HepG2 (cell line): ENCODE results near the gene EIF2S2. TPM values are rescaled to one million over a fixed set of nuclear protein-coding genes. Genes with fewer than 3 reads are reported as not detected.

Experiments used
- ADNP ChIP-seq: sonication (generic); formaldehyde crosslinking; IDR thresholded peaks from 2 replicates; pipeline ENCODE4 v1.4.0; 2020; ENCODE audit warnings: missing genetic modification reagents
- ASH2L ChIP-seq: fragments of 300-600, 200-600 bp; sonication (generic); IDR thresholded peaks from 2 replicates; pipeline ENCODE4 v1.7.0; 2017; ENCODE audit warnings: low read depth, mild to moderate bottlenecking, moderate library complexity, mixed read lengths, low read length; ENCODE audit not compliant: insufficient read length
- ETS1 ChIP-seq: sonication (generic); formaldehyde crosslinking; IDR thresholded peaks from 2 replicates; pipeline ENCODE4 v1.4.0; 2020; ENCODE audit warnings: missing genetic modification reagents
- HDAC1 ChIP-seq: sonication (generic); formaldehyde crosslinking; IDR thresholded peaks from 2 replicates; pipeline ENCODE4 v1.5.1; 2020; ENCODE audit warnings: mild to moderate bottlenecking, missing genetic modification reagents
- PAWR ChIP-seq: sonication (generic); formaldehyde crosslinking; IDR thresholded peaks from 2 replicates; pipeline ENCODE4 v1.4.0; 2020; ENCODE audit warnings: missing genetic modification reagents, mild to moderate bottlenecking, borderline replicate concordance
- RBAK ChIP-seq: sonication (generic); formaldehyde crosslinking; IDR thresholded peaks from 2 replicates; pipeline ENCODE4 v1.5.1; 2020; ENCODE audit warnings: mild to moderate bottlenecking, missing genetic modification reagents
- TBX2 ChIP-seq: sonication (generic); formaldehyde crosslinking; IDR thresholded peaks from 2 replicates; pipeline ENCODE4 v1.5.0; 2020; ENCODE audit warnings: missing genetic modification reagents, mild to moderate bottlenecking, borderline replicate concordance
- XBP1 ChIP-seq: sonication (generic); formaldehyde crosslinking; IDR thresholded peaks from 2 replicates; pipeline ENCODE4 v1.5.0; 2020; ENCODE audit warnings: missing genetic modification reagents
- ZBTB21 ChIP-seq: sonication (generic); formaldehyde crosslinking; IDR thresholded peaks from 2 replicates; pipeline ENCODE4 v1.4.0; 2020; ENCODE audit warnings: missing genetic modification reagents
- ZFP62 ChIP-seq: sonication (generic); formaldehyde crosslinking; IDR thresholded peaks from 2 replicates; pipeline ENCODE4 v1.4.0; 2020; ENCODE audit warnings: missing genetic modification reagents
- ZNF10 ChIP-seq: sonication (generic); formaldehyde crosslinking; IDR thresholded peaks from 2 replicates; pipeline ENCODE4 v1.4.0; 2020; ENCODE audit warnings: mild to moderate bottlenecking, low read depth, missing genetic modification reagents, borderline replicate concordance
- ZNF205 ChIP-seq: IDR thresholded peaks from 2 replicates; pipeline ENCODE4 v1.6.1; 2018; ENCODE audit warnings: missing biosample characterization, missing genetic modification reagents
- ZNF232 ChIP-seq: sonication (generic); formaldehyde crosslinking; IDR thresholded peaks from 2 replicates; pipeline ENCODE4 v1.4.0; 2020; ENCODE audit warnings: missing genetic modification reagents, borderline replicate concordance
- ZNF33B ChIP-seq: sonication (generic); formaldehyde crosslinking; IDR thresholded peaks from 2 replicates; pipeline ENCODE4 v1.5.1; 2020; ENCODE audit warnings: mild to moderate bottlenecking, missing genetic modification reagents
- ZNF713 ChIP-seq: sonication (generic); formaldehyde crosslinking; IDR thresholded peaks from 2 replicates; pipeline ENCODE4 v1.4.0; 2020; ENCODE audit warnings: mild to moderate bottlenecking, missing genetic modification reagents
- ZNF776 ChIP-seq: sonication (generic); formaldehyde crosslinking; IDR thresholded peaks from 2 replicates; pipeline ENCODE4 v1.4.0; 2020; ENCODE audit warnings: mild to moderate bottlenecking, missing genetic modification reagents
- ZNF780A ChIP-seq: sonication (generic); formaldehyde crosslinking; IDR thresholded peaks from 2 replicates; pipeline ENCODE4 v1.8.0; 2022; ENCODE audit warnings: mild to moderate bottlenecking, missing genetic modification reagents, moderate library complexity
- ZNF781 ChIP-seq: sonication (generic); formaldehyde crosslinking; IDR thresholded peaks from 2 replicates; pipeline ENCODE4 v1.5.1; 2020; ENCODE audit warnings: borderline replicate concordance, mild to moderate bottlenecking, missing genetic modification reagents; ENCODE audit errors: not compliant biosample characterization
- polyA plus RNA-seq, 8 experiments: library from polyadenylated mRNA; depleted of rRNA in 3 of 8; stranded (reverse) in 7 of 8; unstranded in 1 of 8; fragments of >200 nt; fragmentation: Illumina TruSeq in 4 of 8; extraction: Trizol in 4 of 8; gene quantifications; 2 replicates each; pipeline versions ENCODE4 v1.2.1 to v1.2.3, GENCODE V29; 2011 to 2016; ENCODE audit warnings: low read depth in 4 of 8, missing spikeins in 1 of 8, mixed read lengths in 1 of 8; ENCODE audit not compliant: insufficient read depth in 1 of 8
- total RNA-seq, 5 experiments: library from RNA; depleted of rRNA; stranded (reverse); fragments of >200 nt; fragmentation: Illumina TruSeq; extraction: Trizol; gene quantifications; 2 replicates each; pipeline ENCODE4 v1.2.3, GENCODE V29; 2016; ENCODE audit warnings: low read depth in 1 of 5
- TF ChIP-seq, protein P1 (sequence below): sonication (generic); formaldehyde crosslinking; conservative IDR thresholded peaks from 2 replicates; pipeline ENCODE4 v1.4.0; 2020; ENCODE audit warnings: missing genetic modification reagents
- TF ChIP-seq, protein P2 (sequence below): sonication (generic); formaldehyde crosslinking; IDR thresholded peaks from 2 replicates; pipeline ENCODE4 v1.4.0; 2020; ENCODE audit warnings: mild to moderate bottlenecking, low read depth, missing genetic modification reagents
- TF ChIP-seq, protein P3 (sequence below): sonication (generic); formaldehyde crosslinking; IDR thresholded peaks from 2 replicates; pipeline ENCODE4 v1.9.0; 2021; ENCODE audit warnings: missing genetic modification reagents, borderline replicate concordance

Gene EIF2S2
- total and polyA plus RNA-seq, 2 of the 13 experiments (the other 11 are each of a cell fraction or from before 2014, with no cell fraction given), result 126 to 213 TPM

DNA sequence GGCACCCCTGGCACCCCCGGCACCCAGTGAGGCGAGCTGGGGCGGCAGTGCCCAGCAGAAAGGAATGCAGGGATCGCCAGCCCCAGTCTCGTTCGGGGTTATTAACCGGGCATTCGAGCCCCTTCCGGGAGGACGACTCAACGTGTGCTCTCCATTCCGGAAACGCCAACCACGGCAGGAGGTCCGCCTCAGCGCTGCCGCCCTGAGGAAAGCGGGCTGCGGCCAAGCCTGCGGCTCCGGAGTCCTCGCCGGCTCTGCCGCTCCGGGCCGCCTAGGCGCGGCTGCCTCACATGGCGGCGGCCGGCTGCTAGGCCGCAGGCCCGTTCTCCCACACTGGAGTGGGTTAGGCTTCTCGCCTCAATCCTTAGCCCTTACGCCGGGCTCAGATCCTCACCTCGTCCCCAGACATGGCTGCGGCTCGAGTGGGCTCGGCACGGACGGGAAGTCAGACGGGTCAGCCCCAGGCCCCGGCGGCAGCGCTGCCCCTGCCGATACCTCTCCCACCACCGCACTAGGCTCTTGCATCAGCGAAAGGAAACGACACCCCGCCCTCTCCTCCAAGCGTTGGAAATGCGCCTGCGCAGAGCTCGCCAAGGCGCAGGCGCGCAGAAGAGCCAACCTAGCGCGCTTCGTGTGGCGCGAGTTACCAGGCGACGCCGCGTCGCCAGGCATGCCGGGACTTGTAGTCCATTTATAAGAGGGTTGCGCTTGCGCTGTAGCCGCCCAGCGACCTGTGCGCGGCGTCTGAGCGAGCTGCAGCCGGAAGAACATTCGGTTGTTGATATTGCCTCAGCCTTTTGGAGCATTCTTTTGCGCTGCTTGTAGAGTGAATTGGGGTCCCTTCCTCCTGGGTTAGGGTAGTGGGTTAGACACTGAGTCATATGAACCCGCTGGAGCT, at the start of gene EIF2S2 (continued):
- TF ChIP-seq, protein P1, sequence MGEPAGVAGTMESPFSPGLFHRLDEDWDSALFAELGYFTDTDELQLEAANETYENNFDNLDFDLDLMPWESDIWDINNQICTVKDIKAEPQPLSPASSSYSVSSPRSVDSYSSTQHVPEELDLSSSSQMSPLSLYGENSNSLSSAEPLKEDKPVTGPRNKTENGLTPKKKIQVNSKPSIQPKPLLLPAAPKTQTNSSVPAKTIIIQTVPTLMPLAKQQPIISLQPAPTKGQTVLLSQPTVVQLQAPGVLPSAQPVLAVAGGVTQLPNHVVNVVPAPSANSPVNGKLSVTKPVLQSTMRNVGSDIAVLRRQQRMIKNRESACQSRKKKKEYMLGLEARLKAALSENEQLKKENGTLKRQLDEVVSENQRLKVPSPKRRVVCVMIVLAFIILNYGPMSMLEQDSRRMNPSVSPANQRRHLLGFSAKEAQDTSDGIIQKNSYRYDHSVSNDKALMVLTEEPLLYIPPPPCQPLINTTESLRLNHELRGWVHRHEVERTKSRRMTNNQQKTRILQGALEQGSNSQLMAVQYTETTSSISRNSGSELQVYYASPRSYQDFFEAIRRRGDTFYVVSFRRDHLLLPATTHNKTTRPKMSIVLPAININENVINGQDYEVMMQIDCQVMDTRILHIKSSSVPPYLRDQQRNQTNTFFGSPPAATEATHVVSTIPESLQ (CRISPR knock-in tag), result peak; percentile 95; the same call in 1 of the 2 replicates
- TF ChIP-seq HDAC1 (peak; percentile 99), RBAK (peak; percentile 15), ZNF33B (CRISPR knock-in tag) (peak; percentile 19; the same call in 1 of the 2 replicates), PAWR (peak; percentile 82; the same call in 1 of the 2 replicates), ZNF781 (CRISPR knock-in tag) (peak; percentile 97), ZNF780A (no peak; the same call in 1 of the 2 replicates), ZBTB21 (CRISPR knock-in tag) (peak; percentile 26; the same call in 1 of the 2 replicates), ZNF232 (CRISPR knock-in tag) (peak; percentile 75), XBP1 (CRISPR knock-in tag) (peak; percentile 89), ZNF776 (CRISPR knock-in tag) (peak; percentile 99), ZNF10 (CRISPR knock-in tag) (no peak), ZNF205 (CRISPR knock-in tag) (peak; percentile 54), ADNP (CRISPR knock-in tag) (no peak), ZNF713 (CRISPR knock-in tag) (peak; percentile 98; the same call in 1 of the 2 replicates), ETS1 (CRISPR knock-in tag) (peak; percentile 83; the same call in 1 of the 2 replicates), ASH2L (peak; percentile 98), TBX2 (CRISPR knock-in tag) (peak; percentile 97), ZFP62 (CRISPR knock-in tag) (0 out of 2 replicates have a peak, but pooled peaks have one; percentile 89)
- TF ChIP-seq, protein P2, sequence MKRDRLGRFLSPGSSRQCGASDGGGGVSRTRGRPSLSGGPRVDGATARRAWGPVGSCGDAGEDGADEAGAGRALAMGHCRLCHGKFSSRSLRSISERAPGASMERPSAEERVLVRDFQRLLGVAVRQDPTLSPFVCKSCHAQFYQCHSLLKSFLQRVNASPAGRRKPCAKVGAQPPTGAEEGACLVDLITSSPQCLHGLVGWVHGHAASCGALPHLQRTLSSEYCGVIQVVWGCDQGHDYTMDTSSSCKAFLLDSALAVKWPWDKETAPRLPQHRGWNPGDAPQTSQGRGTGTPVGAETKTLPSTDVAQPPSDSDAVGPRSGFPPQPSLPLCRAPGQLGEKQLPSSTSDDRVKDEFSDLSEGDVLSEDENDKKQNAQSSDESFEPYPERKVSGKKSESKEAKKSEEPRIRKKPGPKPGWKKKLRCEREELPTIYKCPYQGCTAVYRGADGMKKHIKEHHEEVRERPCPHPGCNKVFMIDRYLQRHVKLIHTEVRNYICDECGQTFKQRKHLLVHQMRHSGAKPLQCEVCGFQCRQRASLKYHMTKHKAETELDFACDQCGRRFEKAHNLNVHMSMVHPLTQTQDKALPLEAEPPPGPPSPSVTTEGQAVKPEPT (CRISPR knock-in tag), result peak; percentile 92
- TF ChIP-seq, protein P3, sequence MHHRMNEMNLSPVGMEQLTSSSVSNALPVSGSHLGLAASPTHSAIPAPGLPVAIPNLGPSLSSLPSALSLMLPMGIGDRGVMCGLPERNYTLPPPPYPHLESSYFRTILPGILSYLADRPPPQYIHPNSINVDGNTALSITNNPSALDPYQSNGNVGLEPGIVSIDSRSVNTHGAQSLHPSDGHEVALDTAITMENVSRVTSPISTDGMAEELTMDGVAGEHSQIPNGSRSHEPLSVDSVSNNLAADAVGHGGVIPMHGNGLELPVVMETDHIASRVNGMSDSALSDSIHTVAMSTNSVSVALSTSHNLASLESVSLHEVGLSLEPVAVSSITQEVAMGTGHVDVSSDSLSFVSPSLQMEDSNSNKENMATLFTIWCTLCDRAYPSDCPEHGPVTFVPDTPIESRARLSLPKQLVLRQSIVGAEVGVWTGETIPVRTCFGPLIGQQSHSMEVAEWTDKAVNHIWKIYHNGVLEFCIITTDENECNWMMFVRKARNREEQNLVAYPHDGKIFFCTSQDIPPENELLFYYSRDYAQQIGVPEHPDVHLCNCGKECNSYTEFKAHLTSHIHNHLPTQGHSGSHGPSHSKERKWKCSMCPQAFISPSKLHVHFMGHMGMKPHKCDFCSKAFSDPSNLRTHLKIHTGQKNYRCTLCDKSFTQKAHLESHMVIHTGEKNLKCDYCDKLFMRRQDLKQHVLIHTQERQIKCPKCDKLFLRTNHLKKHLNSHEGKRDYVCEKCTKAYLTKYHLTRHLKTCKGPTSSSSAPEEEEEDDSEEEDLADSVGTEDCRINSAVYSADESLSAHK (CRISPR knock-in tag), result no peak; the same call in 1 of the 2 replicates
